ENCODE results near the gene TCHHL1.

TCHHL1 gene

DNA sequence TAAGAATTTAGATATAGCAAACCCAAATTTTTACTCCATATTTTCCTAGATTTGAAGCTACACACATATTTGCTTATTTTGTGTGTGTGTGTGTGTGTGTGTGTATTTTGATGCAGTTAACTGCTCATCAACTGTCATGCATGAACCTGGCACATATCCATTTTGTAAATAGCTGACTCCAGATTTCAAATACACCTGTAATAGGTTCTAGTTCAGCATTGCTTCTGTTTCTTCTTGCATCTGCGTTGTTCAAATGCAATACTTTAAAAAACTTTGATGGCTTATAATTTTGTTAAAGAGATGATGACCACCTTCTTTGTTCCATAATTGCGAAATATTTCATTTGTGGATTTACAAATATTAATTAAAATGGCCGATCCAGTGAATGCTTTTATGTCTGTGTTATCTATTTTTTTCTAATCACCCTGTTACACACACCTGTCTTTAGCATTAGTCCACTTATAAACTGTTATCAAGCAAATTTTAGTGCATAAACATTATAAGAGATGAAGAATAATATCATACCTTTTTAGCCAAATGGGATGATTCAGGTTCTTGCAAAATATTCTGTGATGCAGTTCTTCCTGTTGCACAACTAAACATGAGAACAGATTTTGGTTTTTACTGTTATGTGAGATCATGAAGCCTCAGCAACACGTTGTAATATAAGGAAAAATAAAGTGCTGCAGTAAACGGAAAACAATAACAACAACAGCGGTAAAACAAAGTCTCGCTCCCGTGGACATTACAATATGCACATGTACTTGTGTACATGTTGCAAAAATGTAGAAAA, 39.4 kb downstream of the TCHHL1 start:
- Mint-ChIP-seq H3K4me1 (peaks cover 10% of the 10 kb centered on the region), H3K27me3 (ENCODE audit: low read depth) (peaks cover 25% of the 10 kb centered on the region), H3K27ac (peak overlapping the region; percentile 48 to 81 (median 69)), H3K36me3 (ENCODE audit: low read depth) (no peaks in the 10 kb centered on the region), H3K9me3 (no peaks in the 10 kb centered on the region), H3K4me3 (no peak overlapping the region)
- TF ChIP-seq, protein P1, sequence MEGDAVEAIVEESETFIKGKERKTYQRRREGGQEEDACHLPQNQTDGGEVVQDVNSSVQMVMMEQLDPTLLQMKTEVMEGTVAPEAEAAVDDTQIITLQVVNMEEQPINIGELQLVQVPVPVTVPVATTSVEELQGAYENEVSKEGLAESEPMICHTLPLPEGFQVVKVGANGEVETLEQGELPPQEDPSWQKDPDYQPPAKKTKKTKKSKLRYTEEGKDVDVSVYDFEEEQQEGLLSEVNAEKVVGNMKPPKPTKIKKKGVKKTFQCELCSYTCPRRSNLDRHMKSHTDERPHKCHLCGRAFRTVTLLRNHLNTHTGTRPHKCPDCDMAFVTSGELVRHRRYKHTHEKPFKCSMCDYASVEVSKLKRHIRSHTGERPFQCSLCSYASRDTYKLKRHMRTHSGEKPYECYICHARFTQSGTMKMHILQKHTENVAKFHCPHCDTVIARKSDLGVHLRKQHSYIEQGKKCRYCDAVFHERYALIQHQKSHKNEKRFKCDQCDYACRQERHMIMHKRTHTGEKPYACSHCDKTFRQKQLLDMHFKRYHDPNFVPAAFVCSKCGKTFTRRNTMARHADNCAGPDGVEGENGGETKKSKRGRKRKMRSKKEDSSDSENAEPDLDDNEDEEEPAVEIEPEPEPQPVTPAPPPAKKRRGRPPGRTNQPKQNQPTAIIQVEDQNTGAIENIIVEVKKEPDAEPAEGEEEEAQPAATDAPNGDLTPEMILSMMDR (IDR thresholded peaks at IDR 0.05; ENCODE audit: unreplicated experiment in 3 of 3), result no peak

DNA sequence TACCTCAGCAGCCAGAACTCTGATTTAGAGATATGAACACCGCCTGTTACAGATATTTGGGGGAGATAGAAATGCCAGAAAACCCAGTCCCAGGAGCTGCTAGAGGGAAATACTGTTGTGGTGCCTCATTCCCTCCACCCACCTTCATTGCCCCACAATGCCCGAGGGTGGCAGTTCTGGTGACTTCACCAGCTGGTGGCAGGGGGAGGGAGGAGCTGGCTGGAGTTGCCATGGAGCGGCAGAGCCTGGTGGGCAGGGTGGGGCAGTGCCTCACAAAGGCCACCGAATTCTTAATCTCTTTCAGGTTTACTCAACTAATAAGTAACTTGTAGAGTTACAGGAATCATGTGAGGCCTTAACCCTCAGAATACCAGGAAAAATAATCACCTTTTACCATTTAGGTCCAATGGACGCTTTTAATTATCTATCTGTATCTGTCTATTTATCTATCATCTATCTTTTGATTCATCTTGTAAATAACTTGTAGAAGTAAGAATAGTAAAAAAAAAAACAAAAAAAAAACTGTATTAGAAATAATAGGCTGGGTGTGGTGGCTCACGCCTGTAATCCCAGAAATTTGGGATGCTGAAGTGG, 40.4 kb downstream of the TCHHL1 start:
- no peaks in the 10 kb centered on the region for H3K9me3 Mint-ChIP-seq
- peak overlapping the region; percentile 97 to 100 (median 99) for H3K27ac Mint-ChIP-seq
- H3K27me3 Mint-ChIP-seq (ENCODE audit: low read depth), result peaks cover 15% of the 10 kb centered on the region
- no peaks in the 10 kb centered on the region for H3K36me3 Mint-ChIP-seq (ENCODE audit: low read depth)
- TF ChIP-seq, protein P1 (IDR thresholded peaks at IDR 0.05; ENCODE audit: unreplicated experiment in 3 of 3), result no peak
- H3K4me1 Mint-ChIP-seq, result peaks cover 10% of the 10 kb centered on the region
- H3K4me3 Mint-ChIP-seq, result peak overlapping the region; percentile 55 to 74 (median 61)

DNA sequence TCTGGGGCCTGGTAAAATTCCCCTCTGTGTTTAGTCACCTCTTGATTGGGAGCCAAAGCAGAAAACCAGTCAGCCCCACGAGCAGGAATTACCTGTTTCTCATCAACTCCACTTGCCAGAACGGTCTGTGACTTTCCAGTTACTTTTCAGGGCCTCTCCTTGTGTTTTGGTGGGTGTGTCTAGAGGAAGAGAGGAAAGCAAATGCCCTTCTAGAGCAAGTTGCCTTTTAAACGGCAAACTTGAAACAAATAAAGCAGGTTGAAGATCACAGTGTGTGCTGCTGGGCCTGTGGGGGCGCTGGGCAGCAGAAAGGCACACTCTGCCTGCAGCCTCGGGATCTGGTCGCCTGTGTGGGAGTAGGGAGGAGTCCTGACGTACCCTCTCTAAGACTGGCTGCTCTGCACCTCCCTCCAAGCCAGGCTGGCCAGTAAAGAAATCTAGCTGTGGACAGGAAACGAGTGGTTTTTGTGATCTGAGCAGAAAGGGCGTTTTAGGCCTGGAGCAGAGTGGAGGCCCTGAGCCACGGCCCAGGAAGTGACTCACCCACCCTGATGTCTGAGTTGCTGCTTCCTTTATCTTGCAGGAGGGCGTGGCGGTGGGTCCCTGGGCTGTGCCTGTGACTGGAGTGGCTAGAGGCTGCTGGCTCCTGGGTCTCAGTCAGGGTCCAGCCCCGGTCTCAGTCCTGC, 41.0 kb downstream of the TCHHL1 start:
- Mint-ChIP-seq H3K27ac (peak overlapping the region; percentile 97 to 100 (median 99)), H3K4me3 (peak overlapping the region; percentile 55 to 74 (median 61)), H3K4me1 (peaks cover 10% of the 10 kb centered on the region), H3K36me3 (ENCODE audit: low read depth) (no peaks in the 10 kb centered on the region), H3K27me3 (ENCODE audit: low read depth) (peaks cover 9% of the 10 kb centered on the region), H3K9me3 (no peaks in the 10 kb centered on the region)
- TF ChIP-seq, protein P1 (IDR thresholded peaks at IDR 0.05; ENCODE audit: unreplicated experiment in 3 of 3), result peak; percentile 54 to 63 (median 63)

DNA sequence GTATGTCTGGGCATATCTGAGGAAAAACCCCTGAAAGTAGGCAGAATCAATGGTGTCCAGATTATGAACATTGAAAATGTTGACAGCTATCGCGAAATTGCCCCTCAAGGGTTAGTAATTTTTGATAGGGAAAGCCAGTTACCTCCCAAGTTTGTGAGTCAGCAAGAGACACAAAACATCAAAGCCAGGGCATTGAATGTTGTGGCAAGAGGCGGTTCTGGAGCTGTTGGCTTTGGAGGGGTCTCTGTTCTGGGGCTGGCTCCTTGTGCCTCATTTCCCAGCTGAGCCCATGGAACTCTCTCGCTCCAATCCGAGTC, 41.5 kb downstream of the TCHHL1 start:
- Mint-ChIP-seq H3K9me3 (no peaks in the 10 kb centered on the region), H3K4me1 (peaks cover 10% of the 10 kb centered on the region), H3K4me3 (no peak overlapping the region), H3K36me3 (ENCODE audit: low read depth) (no peaks in the 10 kb centered on the region), H3K27ac (peak overlapping the region; percentile 97 to 100 (median 99)), H3K27me3 (ENCODE audit: low read depth) (peaks cover 4% of the 10 kb centered on the region)
- TF ChIP-seq, protein P1 (IDR thresholded peaks at IDR 0.05; ENCODE audit: unreplicated experiment in 3 of 3), result no peak

DNA sequence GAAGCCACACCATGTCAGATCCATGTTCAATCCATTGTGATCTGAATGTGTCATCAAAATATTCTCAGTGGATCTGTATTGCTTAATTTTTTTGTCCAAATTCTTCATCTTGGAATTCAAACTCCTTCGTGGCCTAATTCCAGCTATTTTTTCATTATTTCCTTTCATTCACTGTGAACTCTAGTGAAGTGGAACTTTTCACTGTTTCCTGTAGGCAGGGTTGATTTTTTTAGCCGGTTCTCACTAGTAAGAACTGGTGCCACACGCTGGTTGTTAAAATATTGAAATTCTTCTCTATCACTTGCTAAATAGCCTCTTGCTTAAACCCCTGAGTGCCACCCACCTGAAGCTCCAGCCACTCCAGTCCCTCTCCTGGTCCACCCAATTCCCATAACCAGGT, 44.5 kb downstream of the TCHHL1 start:
- Mint-ChIP-seq H3K4me1 (peaks cover 10% of the 10 kb centered on the region), H3K9me3 (no peaks in the 10 kb centered on the region), H3K4me3 (no peak overlapping the region), H3K27ac (peak overlapping the region in 2 of 3 experiments; percentile 11 to 67), H3K36me3 (ENCODE audit: low read depth) (no peaks in the 10 kb centered on the region), H3K27me3 (ENCODE audit: low read depth) (no peaks in the 10 kb centered on the region)
- TF ChIP-seq, protein P1 (IDR thresholded peaks at IDR 0.05; ENCODE audit: unreplicated experiment in 3 of 3), result no peak

Data from nephron (organoid).